ENCODE measurements around the gene STRN.

The STRN gene

DNA sequence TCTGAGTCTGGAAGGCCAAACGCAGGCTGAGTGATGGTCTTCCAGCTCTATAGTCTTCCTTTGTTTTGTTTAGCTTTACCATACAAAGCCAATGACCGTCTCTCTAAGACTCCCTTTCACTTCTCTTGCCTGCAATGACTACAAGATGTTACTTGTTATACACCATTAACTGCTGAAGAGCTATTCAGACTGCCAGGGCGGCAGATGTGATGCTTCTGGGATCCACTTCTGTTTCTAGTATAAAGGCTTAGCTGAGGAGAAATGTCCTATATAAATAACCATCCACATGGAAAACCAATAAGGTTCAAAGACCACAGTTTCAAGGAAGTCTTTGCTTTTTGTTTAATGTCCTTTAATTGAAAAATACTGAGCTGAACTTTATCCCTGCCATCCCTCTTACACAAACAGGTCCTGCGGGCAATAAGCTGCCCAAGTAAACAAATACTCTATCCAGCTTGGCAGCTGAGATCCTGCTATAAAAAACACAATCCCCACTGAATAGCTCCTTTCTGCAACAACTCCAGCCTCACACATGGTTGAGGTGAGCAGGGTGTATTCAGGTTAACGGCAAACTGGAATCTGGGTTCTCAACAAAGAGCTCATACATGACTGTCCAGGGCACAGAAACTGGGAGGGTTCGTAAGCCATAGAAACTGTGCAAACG lies 145.3 kb downstream of the STRN start:
- H3K4me3 ChIP-seq (ENCODE audit: low read depth, low read length), result no peak overlapping the region
- no peak for DNase-seq (ENCODE audit: low read depth)
- TF ChIP-seq, protein P1, sequence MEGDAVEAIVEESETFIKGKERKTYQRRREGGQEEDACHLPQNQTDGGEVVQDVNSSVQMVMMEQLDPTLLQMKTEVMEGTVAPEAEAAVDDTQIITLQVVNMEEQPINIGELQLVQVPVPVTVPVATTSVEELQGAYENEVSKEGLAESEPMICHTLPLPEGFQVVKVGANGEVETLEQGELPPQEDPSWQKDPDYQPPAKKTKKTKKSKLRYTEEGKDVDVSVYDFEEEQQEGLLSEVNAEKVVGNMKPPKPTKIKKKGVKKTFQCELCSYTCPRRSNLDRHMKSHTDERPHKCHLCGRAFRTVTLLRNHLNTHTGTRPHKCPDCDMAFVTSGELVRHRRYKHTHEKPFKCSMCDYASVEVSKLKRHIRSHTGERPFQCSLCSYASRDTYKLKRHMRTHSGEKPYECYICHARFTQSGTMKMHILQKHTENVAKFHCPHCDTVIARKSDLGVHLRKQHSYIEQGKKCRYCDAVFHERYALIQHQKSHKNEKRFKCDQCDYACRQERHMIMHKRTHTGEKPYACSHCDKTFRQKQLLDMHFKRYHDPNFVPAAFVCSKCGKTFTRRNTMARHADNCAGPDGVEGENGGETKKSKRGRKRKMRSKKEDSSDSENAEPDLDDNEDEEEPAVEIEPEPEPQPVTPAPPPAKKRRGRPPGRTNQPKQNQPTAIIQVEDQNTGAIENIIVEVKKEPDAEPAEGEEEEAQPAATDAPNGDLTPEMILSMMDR (conservative IDR thresholded peaks at IDR 0.05; ENCODE audit: low read depth, low read length), result no peak

DNA sequence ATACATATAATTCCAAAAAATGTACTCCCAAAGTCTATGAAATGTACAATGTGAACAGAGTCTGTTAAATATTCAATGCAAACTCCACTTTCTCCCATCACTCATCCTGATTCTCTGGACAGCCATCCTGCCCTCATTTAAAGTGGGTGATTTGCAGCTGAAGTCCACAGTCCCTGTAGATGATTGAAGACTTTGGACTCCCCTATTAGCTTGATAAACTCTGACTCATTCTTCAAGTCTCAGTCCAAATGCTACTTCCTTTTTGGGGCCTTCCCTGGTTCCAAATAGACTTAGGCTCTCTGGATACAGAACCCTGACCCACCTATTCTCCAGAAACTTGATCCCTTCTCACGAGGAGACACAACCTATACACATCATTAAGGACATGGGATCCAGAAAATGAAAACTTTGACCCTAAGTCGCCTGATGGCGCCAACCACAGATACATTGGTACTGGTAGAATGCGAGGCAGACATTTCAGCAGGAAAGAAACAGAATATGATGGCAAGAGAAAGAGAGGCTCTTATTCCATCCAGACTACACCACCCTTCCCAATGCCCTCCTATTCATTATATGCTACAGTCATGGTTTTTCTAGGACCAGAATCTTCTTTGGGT lies 147.1 kb downstream of the STRN start:
- no peak overlapping the region for H3K4me3 ChIP-seq (ENCODE audit: low read depth, low read length)
- no peak for DNase-seq (ENCODE audit: low read depth)
- TF ChIP-seq, protein P1 (conservative IDR thresholded peaks at IDR 0.05; ENCODE audit: low read depth, low read length), result no peak

DNA sequence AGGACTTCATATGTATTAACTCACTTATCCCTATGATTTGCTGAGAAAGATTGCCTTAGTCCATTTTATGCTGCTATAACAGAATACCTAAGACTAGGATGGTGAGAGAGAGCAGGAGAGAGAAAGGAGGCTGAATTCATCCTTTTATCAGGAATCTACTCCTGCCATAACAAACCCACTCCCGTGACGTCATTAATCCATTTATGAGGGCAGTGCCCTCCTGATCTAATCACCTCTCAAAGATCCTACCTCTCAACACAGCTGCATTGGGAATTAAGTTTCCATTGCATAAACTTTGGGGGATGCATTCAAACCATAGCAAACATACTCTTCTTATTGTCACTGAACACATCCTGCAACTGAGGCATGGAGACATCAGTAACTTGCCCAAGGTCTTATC lies 147.8 kb downstream of the STRN start:
- DNase-seq (ENCODE audit: low read depth), result no peak
- no peak overlapping the region for H3K4me3 ChIP-seq (ENCODE audit: low read depth, low read length)
- TF ChIP-seq, protein P1 (conservative IDR thresholded peaks at IDR 0.05; ENCODE audit: low read depth, low read length), result no peak

DNA sequence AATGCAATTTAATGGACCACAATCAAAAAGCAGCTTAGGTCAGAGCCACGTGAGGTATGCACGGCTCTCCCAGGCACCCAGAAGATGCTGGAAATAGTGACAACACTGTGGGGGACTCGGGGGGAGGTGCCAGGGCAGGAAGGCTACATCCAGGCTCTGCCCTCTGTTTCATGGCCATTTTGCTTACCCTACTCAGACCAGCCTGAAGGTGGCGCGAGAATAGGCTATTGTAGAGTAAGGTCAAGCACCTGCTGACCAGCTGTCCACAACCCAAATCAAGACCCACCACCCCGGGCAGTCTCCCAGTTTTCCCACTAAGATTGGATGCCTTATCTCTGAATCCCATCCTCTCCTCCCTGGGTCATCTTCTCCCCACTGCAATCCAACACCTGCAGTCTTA lies 154.1 kb downstream of the STRN start:
- TF ChIP-seq, protein P1 (conservative IDR thresholded peaks at IDR 0.05; ENCODE audit: low read depth, low read length), result peak; percentile 39
- DNase-seq (ENCODE audit: low read depth), result no peak
- H3K4me3 ChIP-seq (ENCODE audit: low read depth, low read length), result no peak overlapping the region

DNA sequence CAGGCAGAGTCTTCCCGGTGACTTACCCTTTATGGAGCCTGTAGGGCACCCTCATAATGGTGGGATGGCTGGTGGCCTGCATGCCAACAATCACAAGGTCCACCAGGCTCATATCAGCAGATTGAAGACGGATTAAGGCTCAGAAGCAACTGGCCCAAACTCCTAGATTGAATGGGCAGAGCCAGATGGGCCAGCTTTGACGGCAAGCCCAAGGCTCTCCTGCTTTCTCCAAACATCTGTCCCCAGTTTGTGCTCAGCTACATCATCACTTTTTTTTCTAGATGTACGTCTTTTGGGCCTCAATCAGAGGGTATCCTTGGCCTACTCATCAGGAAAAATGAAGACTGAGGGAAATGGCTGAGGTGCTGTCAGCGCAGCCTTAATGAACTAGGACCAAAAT lies 155.3 kb downstream of the STRN start:
- DNase-seq (ENCODE audit: low read depth), result no peak
- H3K4me3 ChIP-seq (ENCODE audit: low read depth, low read length), result no peak overlapping the region
- TF ChIP-seq, protein P1 (conservative IDR thresholded peaks at IDR 0.05; ENCODE audit: low read depth, low read length), result no peak

DNA sequence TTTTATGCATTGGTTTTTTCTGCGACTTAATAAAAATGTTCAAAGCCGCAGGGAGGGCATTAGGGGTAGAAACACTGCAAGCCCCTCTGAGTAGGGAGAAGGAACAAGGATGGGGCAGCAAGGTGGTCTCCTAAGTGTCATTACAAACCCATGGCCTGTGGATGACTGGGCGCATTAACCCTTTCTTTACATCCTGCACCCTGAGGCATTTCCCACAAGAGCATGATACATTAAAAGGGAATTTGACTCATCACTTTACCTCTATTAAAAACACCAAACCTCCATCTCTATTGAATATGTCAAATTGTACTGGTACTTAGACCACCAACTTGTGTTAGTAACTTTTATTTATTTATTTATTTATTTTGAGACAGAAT lies 157.3 kb downstream of the STRN start:
- no peak for DNase-seq (ENCODE audit: low read depth)
- TF ChIP-seq, protein P1 (conservative IDR thresholded peaks at IDR 0.05; ENCODE audit: low read depth, low read length), result no peak

More for the DNA sequence above, 157.3 kb downstream of the STRN start:
- no peak overlapping the region for H3K4me3 ChIP-seq (ENCODE audit: low read depth, low read length)

Data from choroid plexus epithelial cell (primary cell).